GM10248 (cell line): ENCODE data around the gene TMEM219.
"Not testable (repeated sequence)": the region's sequence is repeated elsewhere in the genome, so short reads cannot be mapped to it uniquely, and the experiment has no call there.

ENCODE experiments used
- CTCF ChIA-PET: fragments of 300-600 bp; sonication (Branson Sonifier 250); formaldehyde crosslinking; extraction: SDS; loops from one replicate; lab custom pipeline; 2021; ENCODE audit warnings: antibody characterized with exemption; lab: Yijun Ruan, JAX
- POLR2A ChIA-PET: fragments of 350-650 bp; sonication (Branson Sonifier 250); formaldehyde crosslinking; extraction: SDS; loops from one replicate; lab custom pipeline; 2020; ENCODE audit warnings: antibody characterized with exemption; lab: Yijun Ruan, JAX
- DNase-seq: peaks from one replicate; pipeline ENCODE4 v3.0.0; 2012; ENCODE audit errors: extremely low spot score
- CTCF ChIP-seq: IDR thresholded peaks from 2 replicates; pipeline ENCODE4 v1.5.1; 2012; ENCODE audit warnings: mild to moderate bottlenecking, low read depth; ENCODE audit errors: extremely low read depth, missing control alignments, control extremely low read depth

The TMEM219 gene

GRCh38 chr16:29947897-29948296 is 14.0 kb upstream of the TMEM219 start:
- CTCF ChIA-PET, result interaction anchor here (2.1 kb wide), 1 partner anchor 14 kb away, joined by 8 read pairs; the partner anchor contains the start of gene TMEM219
- no peak for DNase-seq
- TF ChIP-seq CTCF, result no peak
- POLR2A ChIA-PET, result no interaction called here

GRCh38 chr16:29950806-29951461 is 10.9 kb upstream of the TMEM219 start:
- no peak for TF ChIP-seq CTCF
- no peak for DNase-seq
- ChIA-PET POLR2A (no interaction called here), CTCF (no interaction called here)

GRCh38 chr16:29951625-29952365 is 10.1 kb upstream of the TMEM219 start:
- ChIA-PET CTCF (no interaction called here), POLR2A (interaction anchor here (0.6 kb wide), 1 partner anchor 71 kb away, joined by 3 read pairs; no protein-coding TSS in a partner anchor)
- no peak for DNase-seq
- no peak for TF ChIP-seq CTCF

GRCh38 chr16:29958756-29959155 is 3.1 kb upstream of the TMEM219 start:
- ChIA-PET CTCF (no interaction called here), POLR2A (no interaction called here)
- no peak for TF ChIP-seq CTCF
- no peak for DNase-seq

DNA sequence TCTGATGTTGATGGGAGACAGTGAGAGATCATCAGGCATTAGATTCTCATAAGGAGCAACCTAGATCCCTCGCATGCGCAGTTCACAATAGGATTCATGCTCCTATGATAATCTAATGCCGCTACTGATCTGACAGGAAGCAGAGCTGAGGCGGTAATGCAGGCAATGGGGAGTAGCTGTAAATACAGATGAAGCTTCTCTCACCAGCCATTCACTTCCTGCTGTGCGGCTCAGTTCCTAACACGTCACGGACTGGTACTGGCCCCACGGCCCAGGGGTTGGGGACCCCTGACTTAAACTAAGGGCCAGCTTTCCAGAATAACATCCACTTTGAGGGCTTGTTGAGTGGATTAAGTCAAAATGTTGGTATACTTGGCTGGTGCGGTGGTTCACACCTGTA is 2.6 kb upstream of the TMEM219 start:
- no peak for TF ChIP-seq CTCF
- no peak for DNase-seq
- POLR2A ChIA-PET, result no interaction called here
- CTCF ChIA-PET, result no interaction called here

GRCh38 chr16:29959821-29960220 is 2.1 kb upstream of the TMEM219 start:
- DNase-seq, POLR2A ChIA-PET: not testable (repeated sequence)
- CTCF ChIA-PET, result interaction anchor here (1.2 to 3.6 kb wide), 3 partner anchors 12 to 72 kb away, joined by 3 to 32 read pairs (median 4); partner anchors contain the start of gene TAOK2

DNA sequence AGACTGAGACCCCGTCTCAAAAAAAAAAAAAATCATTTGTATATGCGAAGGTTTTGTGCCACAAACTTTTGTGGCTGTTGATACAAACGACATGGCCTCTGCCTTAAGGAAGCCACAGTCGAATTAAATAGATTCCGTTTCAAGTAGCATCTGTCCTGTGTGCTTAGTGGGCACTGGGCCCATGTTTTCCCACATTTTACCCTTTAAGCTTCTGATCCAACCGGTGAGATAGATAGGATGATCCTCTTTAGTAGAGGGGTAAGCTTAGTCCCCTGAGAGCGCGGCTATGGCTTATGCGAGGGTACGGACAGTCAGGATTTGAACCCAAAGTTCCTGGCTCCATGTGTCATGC is 776 bp upstream of the TMEM219 start:
- POLR2A ChIA-PET, result interaction anchor here (0.7 kb wide), 1 partner anchor 31 kb away, joined by 8 read pairs; no protein-coding TSS in a partner anchor
- no peak for DNase-seq
- CTCF ChIA-PET, result interaction anchor here (0.6 to 3.6 kb wide), 9 partner anchors 11 to 97 kb away, joined by 3 to 32 read pairs (median 4); partner anchors contain the start of gene TAOK2
- TF ChIP-seq CTCF, result no peak
